Adrenal gland (tissue), 12 donors: ENCODE results near the gene SYT2. TPM values are rescaled to one million over a fixed set of nuclear protein-coding genes. Genes with fewer than 3 reads are reported as not detected.

Experiments used
- DNase-seq, 7 donors: peaks; one replicate each; pipeline ENCODE4 v3.0.0-alpha.2; 2019 to 2020
- H3K27ac ChIP-seq, 5 donors: fragments of 200-600 bp; sonication (generic) in 4 of 5; 1 replicate in 3 of 5; 2 replicates in 2 of 5; pipeline versions ENCODE4 v1.5.1 to v1.8.0; 2016 to 2020; ENCODE audit warnings: mild to moderate bottlenecking in 1 of 5
- H3K27me3 ChIP-seq: fragments of 200-600 bp; 2 replicates; pipeline ENCODE4 v1.8.0; 2021
- H3K36me3 ChIP-seq, 2 donors: fragments of 200-600 bp; replicated peaks in 1 of 2; 1 replicate in 1 of 2; 2 replicates in 1 of 2; pipeline versions ENCODE4 v1.5.1 to v1.8.0; 2018 to 2022
- H3K4me1 ChIP-seq, 2 donors: fragments of 200-600 bp; replicated peaks in 1 of 2; 1 replicate in 1 of 2; 2 replicates in 1 of 2; pipeline versions ENCODE4 v1.5.1 to v1.8.0; 2018 to 2021
- H3K4me3 ChIP-seq, 4 donors: fragments of 200-600 bp; sonication (generic) in 3 of 4; one replicate each; pipeline ENCODE4 v1.5.1; 2016 to 2018
- H3K9me3 ChIP-seq, 3 donors: fragments of 200-600 bp; sonication (generic) in 1 of 3; replicated peaks in 1 of 3; 1 replicate in 2 of 3; 2 replicates in 1 of 3; pipeline versions ENCODE4 v1.5.1 to v1.8.0; 2016 to 2021
- CTCF ChIP-seq, 6 experiments: fragments of 450-650 bp in 4 of 6; fragments of 200-600 bp in 2 of 6; sonication (generic) in 1 of 6; IDR thresholded peaks; 1 replicate in 5 of 6; 2 replicates in 1 of 6; pipeline versions ENCODE4 v1.5.1 to v1.8.0; 2016 to 2021; ENCODE audit warnings: antibody characterized with exemption in 6 of 6, mild to moderate bottlenecking in 2 of 6, moderate library complexity in 1 of 6
- POLR2A ChIP-seq, 2 donors: fragments of 450-650 bp; IDR thresholded peaks; one replicate each; pipeline ENCODE4 v1.6.1; 2017; ENCODE audit warnings: antibody characterized with exemption in 2 of 2, mild to moderate bottlenecking in 2 of 2, moderate library complexity in 1 of 2
- WGBS, 4 donors: extraction: QIAGEN DNeasy Blood & Tissue Kit in 2 of 4; methylation state at CpG; one replicate each; pipeline versions ENCODE4 v1.1.5 to v1.1.7; 2013 to 2017; 5-methylcytosine and 5-hydroxymethylcytosine counted together
- intact Hi-C, 2 donors: fragments of 100-400 bp; cut with DNase I; formaldehyde crosslinking; loops; one replicate each; pipeline versions ENCODE4 v1.14.1 to v1.15.0; 2022 to 2023
- polyA plus RNA-seq, 3 donors: library from polyadenylated mRNA; stranded (reverse); fragments of 200-250 nt in 2 of 3; fragments of 350-450 nt in 1 of 3; fragmentation: Illumina TruSeq in 1 of 3; extraction: RNeasy Lipid Tissue Mini Kit (QIAGEN cat#74804) in 1 of 3; gene quantifications; one replicate each; pipeline ENCODE4 v1.2.3, GENCODE V29; 2013 to 2014
- total RNA-seq, 9 donors: library from RNA; depleted of rRNA in 4 of 9; stranded (reverse); fragments of >200 nt in 4 of 9; fragments of 120-200 nt in 1 of 9; fragmentation: NEBNext Ultra II Directional in 1 of 9; extraction: Animal tissue kit (Norgen Biotek cat#: 25700) in 1 of 9; gene quantifications; one replicate each; pipeline versions ENCODE4 v1.1.0 to v1.2.4, GENCODE V29; 2013 to 2023
- donor health status: healthy with polysubstance abuse.
- donor health status: Bipolar disorder and iron deficiency.
- donor health status: DM: yes; HTN: yes; CAD: no.
- donor health status: DM: no; HTN: no; CAD: no.
- donor health status: DM: no; HTN: no; CAD: no.
- donor health status: DM: yes; HTN: yes; CAD: no.

The SYT2 gene
- total and polyA plus RNA-seq, 12 donors: 0.08 to 3.8 (median 0.44) TPM; not detected in 3

GRCh38 chr1:202591515-202591914 is 118.7 kb downstream of the SYT2 start:
- TF ChIP-seq CTCF (IDR thresholded peaks at IDR 0.05): no peak
- TF ChIP-seq POLR2A (IDR thresholded peaks at IDR 0.05): no peak
- Histone ChIP-seq H3K4me3 (no peak overlapping the region), H3K36me3 (no peaks in the 10 kb centered on the region), H3K9me3 (no peaks in the 10 kb centered on the region), H3K27ac (no peak overlapping the region), H3K27me3 (no peaks in the 10 kb centered on the region), H3K4me1 (peaks cover 0 to 30% of the 10 kb centered on the region in 2 donors)
- WGBS, 4 donors: 93 to 100% (median 99%) methylated on average over 4 to 7 of the region's 7 CpGs
- intact Hi-C loops: no loop called here
- DNase-seq: no peak

DNA sequence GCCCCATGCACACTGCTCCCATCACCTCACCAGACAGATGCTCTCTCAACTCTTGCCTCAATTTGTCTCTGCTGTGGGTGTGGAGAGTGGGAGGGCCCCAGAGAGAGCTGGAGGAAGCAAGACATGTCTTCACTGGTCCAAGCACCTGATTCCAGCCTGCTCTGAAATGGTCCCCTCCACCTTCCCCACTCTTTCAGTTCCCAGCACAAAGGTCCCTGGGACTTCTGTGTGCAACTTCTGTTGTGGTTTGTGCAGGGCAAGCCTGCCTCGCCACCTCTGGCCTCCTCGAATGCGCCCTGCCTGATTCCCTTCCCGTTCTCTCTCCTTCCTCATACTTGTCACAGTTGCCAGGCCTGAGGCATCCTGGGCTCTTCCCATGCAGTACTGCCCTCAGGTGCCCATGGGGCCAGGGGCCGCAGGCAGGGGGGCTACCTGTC is 119.3 kb downstream of the SYT2 start:
- no peaks in the 10 kb centered on the region for H3K9me3 ChIP-seq
- intact Hi-C loops: no loop called here
- no peak for TF ChIP-seq CTCF (IDR thresholded peaks at IDR 0.05)
- no peak for TF ChIP-seq POLR2A (IDR thresholded peaks at IDR 0.05)
- H3K36me3 ChIP-seq: no peaks in the 10 kb centered on the region
- H3K27me3 ChIP-seq: no peaks in the 10 kb centered on the region
- no peak overlapping the region for H3K27ac ChIP-seq
- WGBS, 4 donors: 86 to 93% (median 90%) methylated on average over 4 to 5 of the region's 5 CpGs
- peaks cover 0 to 35% of the 10 kb centered on the region in 2 donors for H3K4me1 ChIP-seq
- DNase-seq: no peak
- H3K4me3 ChIP-seq: no peak overlapping the region

- H3K4me3 ChIP-seq: no peak overlapping the region
- intact Hi-C loops: no loop called here
- peak overlapping the region in 2 of 5 donors; percentile 75 to 84 for H3K27ac ChIP-seq
- no peak for DNase-seq
- no peaks in the 10 kb centered on the region for H3K27me3 ChIP-seq
- no peaks in the 10 kb centered on the region for H3K36me3 ChIP-seq
- H3K9me3 ChIP-seq: no peaks in the 10 kb centered on the region
- 91 to 100% (median 98%) methylated on average over 4 of the region's 4 CpGs for WGBS, 4 donors
- no peak for TF ChIP-seq POLR2A (IDR thresholded peaks at IDR 0.05)
- no peak for TF ChIP-seq CTCF (IDR thresholded peaks at IDR 0.05)
- peaks cover 0 to 36% of the 10 kb centered on the region in 2 donors for H3K4me1 ChIP-seq
Measured at GRCh38 chr1:202590126-202590525, 120.1 kb downstream of the SYT2 start.

DNA sequence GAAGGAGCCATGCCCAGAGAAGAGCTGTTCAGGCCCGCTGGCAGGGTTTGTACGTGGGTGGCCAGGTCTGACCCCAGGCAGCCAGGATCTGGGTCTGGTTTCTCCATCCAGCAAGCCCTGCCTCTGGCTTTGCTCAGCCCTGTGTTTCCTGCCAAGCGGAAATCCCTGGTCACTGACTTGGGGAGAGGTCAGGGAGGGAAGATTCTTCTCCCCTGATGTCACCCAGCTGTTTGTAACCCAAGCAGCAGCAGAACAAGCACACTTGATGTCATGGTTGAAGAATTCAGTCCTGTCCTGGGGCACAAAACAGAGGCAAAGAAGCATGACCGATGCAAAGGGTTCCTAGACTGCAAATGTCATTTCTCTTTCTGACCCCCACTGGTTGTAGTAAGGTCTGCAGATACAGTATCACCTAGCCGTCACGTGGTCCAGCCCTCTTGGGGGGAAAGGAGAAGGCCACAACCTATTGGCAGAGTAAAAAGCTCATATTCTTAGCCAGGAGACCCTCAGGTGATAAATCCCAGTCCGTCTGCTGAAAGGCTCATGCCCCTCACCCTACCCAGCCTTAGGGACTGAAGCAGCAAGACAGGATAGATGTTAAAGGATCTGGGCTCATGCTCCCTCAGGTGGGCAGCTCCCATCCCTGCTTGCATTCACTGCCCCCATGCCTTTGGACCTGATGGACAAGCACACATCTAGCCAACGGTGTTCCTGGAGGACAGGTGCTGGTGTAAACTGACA is 120.9 kb downstream of the SYT2 start:
- no peaks in the 10 kb centered on the region for H3K9me3 ChIP-seq
- peak overlapping the region in 3 of 5 donors; percentile 48 to 84 (median 75) for H3K27ac ChIP-seq
- DNase-seq: peak; percentile 49 to 92 (median 72)
- H3K27me3 ChIP-seq: no peaks in the 10 kb centered on the region
- no peak overlapping the region for H3K4me3 ChIP-seq
- no peak for TF ChIP-seq POLR2A (IDR thresholded peaks at IDR 0.05)
- peak in 1 of 6 experiments; percentile 11 for TF ChIP-seq CTCF (IDR thresholded peaks at IDR 0.05)
- WGBS, 4 donors: 56 to 94% (median 72%) methylated on average over 4 to 8 of the region's 8 CpGs
- H3K4me1 ChIP-seq: peaks cover 0 to 36% of the 10 kb centered on the region in 2 donors
- no peaks in the 10 kb centered on the region for H3K36me3 ChIP-seq
- intact Hi-C loops: no loop called here
